Activated CD8-positive, alpha-beta memory T cell treated with anti-CD3 and anti-CD28 coated beads, Interleukin-2, amount 50 U/mL, for 4 hours (primary cell): ENCODE measurements around the gene FTCD.
A peak's percentile ranks its signal among the peaks of the same experiment; 100 is the strongest.
"Not testable (repeated sequence)": the region's sequence is repeated elsewhere in the genome, so short reads cannot be mapped to it uniquely, and the experiment has no call there.

Experiments
- DNase-seq: peaks from one replicate; pipeline ENCODE4 v3.0.0-alpha.2; 2020

Gene FTCD

GRCh38 chr21:46155514-46156377 is at the start of gene FTCD:
Gene FTCD (minus strand): TSS chr21:46155579. CDS start chr21:46155523, 56 bp downstream.
- DNase-seq: no peak

GRCh38 chr21:46205166-46205565 is 49.8 kb upstream of the FTCD start:
- DNase-seq: no peak

GRCh38 chr21:46203203-46203600 is 47.8 kb upstream of the FTCD start:
- DNase-seq: no peak

- DNase-seq: no peak
Observed at GRCh38 chr21:46202592-46203202, 47.3 kb upstream of the FTCD start.

- DNase-seq: not testable (repeated sequence)
Observed at GRCh38 chr21:46200877-46201803, 45.8 kb upstream of the FTCD start.

- DNase-seq: no peak
Observed at GRCh38 chr21:46199436-46200373, 44.3 kb upstream of the FTCD start.

- peak; percentile 6 for DNase-seq
Observed at GRCh38 chr21:46196733-46197132, 41.4 kb upstream of the FTCD start.

- DNase-seq: no peak
Observed at GRCh38 chr21:46195595-46196195, 40.3 kb upstream of the FTCD start.

GRCh38 chr21:46194374-46195334 is 39.3 kb upstream of the FTCD start:
- DNase-seq: no peak

- no peak for DNase-seq
Observed at GRCh38 chr21:46193829-46194373, 38.5 kb upstream of the FTCD start.

GRCh38 chr21:46191686-46192575 is 36.6 kb upstream of the FTCD start:
- DNase-seq: no peak

GRCh38 chr21:46191257-46191685 is 35.9 kb upstream of the FTCD start:
- DNase-seq: no peak

GRCh38 chr21:46190491-46191131 is 35.2 kb upstream of the FTCD start:
- no peak for DNase-seq

- DNase-seq: no peak
Observed at GRCh38 chr21:46189959-46190490, 34.6 kb upstream of the FTCD start.

GRCh38 chr21:46189213-46189958 is 34.0 kb upstream of the FTCD start:
- DNase-seq: no peak

- no peak for DNase-seq
Observed at GRCh38 chr21:46188226-46189212, 33.1 kb upstream of the FTCD start.
